Measurements from ENCODE around the gene UBE2I.

DNA sequence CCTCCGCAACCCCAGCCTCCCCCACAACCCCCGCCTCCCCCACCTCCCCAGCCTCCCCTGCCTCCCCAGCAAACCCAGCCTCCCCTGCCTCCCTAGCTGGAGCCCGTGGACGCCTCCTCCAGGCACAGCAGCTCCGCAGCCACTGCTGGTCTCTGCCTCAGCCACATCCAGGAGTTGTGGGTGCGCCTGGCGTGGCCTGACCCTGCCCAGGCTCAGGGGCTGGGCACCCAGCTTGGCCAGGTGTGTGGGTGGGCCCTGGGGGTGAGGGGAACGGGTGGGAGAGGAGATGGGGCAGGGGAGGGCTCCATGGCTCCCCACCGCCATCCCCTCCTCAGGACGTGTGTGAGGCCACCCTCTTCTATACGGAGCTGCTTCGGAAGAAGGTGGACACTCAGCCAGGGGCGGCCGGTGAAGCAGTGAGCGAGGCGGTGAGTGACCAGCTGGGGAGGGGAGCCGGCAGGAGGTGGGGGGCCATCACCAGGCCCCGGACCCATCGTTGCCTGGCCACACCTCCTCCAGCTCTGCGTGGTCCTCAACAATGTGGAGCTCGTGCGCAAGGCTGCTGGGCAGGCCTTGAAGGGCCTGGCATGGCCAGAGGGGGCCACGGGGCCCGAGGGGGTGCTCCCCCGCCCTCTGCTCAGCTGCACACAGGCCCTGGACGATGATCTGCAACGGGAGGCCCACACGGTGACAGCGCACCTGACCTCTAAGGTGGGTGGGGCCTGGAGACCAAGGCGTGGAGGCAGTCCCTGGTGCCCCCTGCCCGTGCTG is 36.4 kb downstream of the UBE2I start:
- no peak for TF ChIP-seq POLR2AphosphoS5 (IDR thresholded peaks at IDR 0.05)
- TF ChIP-seq, protein P1, sequence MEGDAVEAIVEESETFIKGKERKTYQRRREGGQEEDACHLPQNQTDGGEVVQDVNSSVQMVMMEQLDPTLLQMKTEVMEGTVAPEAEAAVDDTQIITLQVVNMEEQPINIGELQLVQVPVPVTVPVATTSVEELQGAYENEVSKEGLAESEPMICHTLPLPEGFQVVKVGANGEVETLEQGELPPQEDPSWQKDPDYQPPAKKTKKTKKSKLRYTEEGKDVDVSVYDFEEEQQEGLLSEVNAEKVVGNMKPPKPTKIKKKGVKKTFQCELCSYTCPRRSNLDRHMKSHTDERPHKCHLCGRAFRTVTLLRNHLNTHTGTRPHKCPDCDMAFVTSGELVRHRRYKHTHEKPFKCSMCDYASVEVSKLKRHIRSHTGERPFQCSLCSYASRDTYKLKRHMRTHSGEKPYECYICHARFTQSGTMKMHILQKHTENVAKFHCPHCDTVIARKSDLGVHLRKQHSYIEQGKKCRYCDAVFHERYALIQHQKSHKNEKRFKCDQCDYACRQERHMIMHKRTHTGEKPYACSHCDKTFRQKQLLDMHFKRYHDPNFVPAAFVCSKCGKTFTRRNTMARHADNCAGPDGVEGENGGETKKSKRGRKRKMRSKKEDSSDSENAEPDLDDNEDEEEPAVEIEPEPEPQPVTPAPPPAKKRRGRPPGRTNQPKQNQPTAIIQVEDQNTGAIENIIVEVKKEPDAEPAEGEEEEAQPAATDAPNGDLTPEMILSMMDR (IDR thresholded peaks at IDR 0.05), result no peak
